K562 (cell line): ENCODE measurements around the gene ZNF133. TPM values are rescaled to one million over a fixed set of nuclear protein-coding genes. Genes with fewer than 3 reads are reported as not detected.

ENCODE experiments used
- ATAC-seq: fragments of 200-7000 bp; cut with Tn5 transposase; 3 replicates; pipeline ENCODE4 v1.9.1; 2020; ENCODE audit warnings: moderate library complexity
- BruUV-seq: library from RNA; stranded (reverse); fragments of 400-500 nt; replicated peaks from 2 replicates; lab custom pipeline; 2021; lab: Mats Ljungman, UMichigan
- CTCF ChIA-PET: fragments of 300-600 bp; formaldehyde crosslinking; extraction: SDS; loops from one replicate; lab custom pipeline; 2021; ENCODE audit warnings: low intra/inter-chr PET ratio; lab: Yijun Ruan, JAX
- POLR2A ChIA-PET: fragments of 300-600, 350-650 bp; sonication (Branson Sonifier 250); formaldehyde crosslinking; extraction: SDS; loops from one replicate; lab custom pipeline; 2021; ENCODE audit warnings: antibody characterized with exemption, inconsistent platforms; lab: Yijun Ruan, JAX
- DNase-seq, 4 experiments: peaks; one replicate each; pipeline versions ENCODE4 v3.0.0 to v3.0.0-alpha.2; 2011 to 2018; ENCODE audit warnings: low spot score in 3 of 4, mixed read lengths in 3 of 4; ENCODE audit errors: extremely low read depth in 1 of 4
- FAIRE-seq: peaks from 2 replicates; lab custom pipeline; 2011; peaks lifted over from hg19 to GRCh38; lab: Jason Lieb, UNC
- H2AFZ ChIP-seq: 2 replicates; pipeline ENCODE4 v1.6.0; 2011; ENCODE audit warnings: low read depth, low read length, control low read depth, inconsistent platforms
- H3K27ac ChIP-seq: fragments of 200-600 bp; 3 replicates; pipeline ENCODE4 v1.8.0; 2011; ENCODE audit warnings: low read depth, mild to moderate bottlenecking, control low read depth, inconsistent platforms, low read length, moderate library complexity, mixed read lengths; ENCODE audit errors: extremely low read depth
- H3K27me3 ChIP-seq, 2 experiments: fragments of 300-600 bp in 1 of 2; 2 replicates in 1 of 2; 3 replicates in 1 of 2; pipeline versions ENCODE4 v1.6.0 to v1.8.0; 2011; ENCODE audit warnings: inconsistent platforms in 2 of 2, low read length in 2 of 2, mild to moderate bottlenecking in 1 of 2, mixed read lengths in 1 of 2, moderate library complexity in 1 of 2; ENCODE audit not compliant: control insufficient read depth in 2 of 2, insufficient read depth in 2 of 2
- H3K36me3 ChIP-seq: fragments of 300-600 bp; 3 replicates; pipeline ENCODE4 v1.8.0; 2011; ENCODE audit warnings: mild to moderate bottlenecking, low read length, inconsistent platforms; ENCODE audit not compliant: control insufficient read depth, insufficient read depth
- H3K4me1 ChIP-seq, 2 experiments: fragments of 200-600 bp in 1 of 2; replicated peaks in 1 of 2; 2 replicates in 1 of 2; 3 replicates in 1 of 2; pipeline versions ENCODE4 v1.5.1 to v1.8.0; 2011; ENCODE audit warnings: inconsistent platforms in 2 of 2, low read length in 2 of 2, mild to moderate bottlenecking in 1 of 2, mixed read lengths in 1 of 2, moderate library complexity in 1 of 2; ENCODE audit not compliant: control insufficient read depth in 2 of 2, insufficient read depth in 2 of 2
- H3K4me2 ChIP-seq: 2 replicates; pipeline ENCODE4 v1.6.1; 2011; ENCODE audit warnings: low read length, control low read depth, inconsistent platforms, mixed read lengths; ENCODE audit not compliant: insufficient read depth
- H3K4me3 ChIP-seq: fragments of 200-600 bp; sonication (generic), shearing (Covaris generic); 2 replicates; pipeline ENCODE4 v1.5.1; 2016; ENCODE audit warnings: control low read depth, inconsistent platforms
- H3K79me2 ChIP-seq: fragments of 200-600 bp; 3 replicates; pipeline ENCODE4 v1.8.0; 2011; ENCODE audit warnings: low read length, inconsistent platforms; ENCODE audit not compliant: control insufficient read depth, insufficient read depth
- H3K9ac ChIP-seq, 2 experiments: 2 replicates each; pipeline versions ENCODE4 v1.6.0 to v1.6.1; 2011; ENCODE audit warnings: low read depth in 2 of 2, low read length in 2 of 2, control low read depth in 1 of 2, inconsistent platforms in 1 of 2, mild to moderate bottlenecking in 1 of 2, mixed read lengths in 1 of 2; ENCODE audit not compliant: insufficient read depth in 1 of 2
- H3K9me1 ChIP-seq: one replicate; pipeline ENCODE4 v1.6.0; 2011; ENCODE audit warnings: inconsistent platforms, mild to moderate bottlenecking, low read length, moderate library complexity; ENCODE audit not compliant: control insufficient read depth, insufficient read depth
- H3K9me3 ChIP-seq: replicated peaks from 2 replicates; pipeline ENCODE4 v1.5.1; 2011; ENCODE audit warnings: low read depth, low read length, inconsistent platforms; ENCODE audit not compliant: control insufficient read depth, insufficient read depth
- H4K20me1 ChIP-seq: replicated peaks from 2 replicates; pipeline ENCODE4 v1.6.1; 2011; ENCODE audit warnings: low read length, inconsistent platforms, mixed read lengths; ENCODE audit not compliant: control insufficient read depth, insufficient read depth
- JUNB ChIP-seq: fragments of 450-650 bp; formaldehyde crosslinking; conservative IDR thresholded peaks from 2 replicates; pipeline ENCODE4 v1.4.0; 2020; ENCODE audit warnings: mild to moderate bottlenecking
- LCOR ChIP-seq: sonication (generic); formaldehyde crosslinking; IDR thresholded peaks from 2 replicates; pipeline ENCODE4 v1.8.0; 2022; ENCODE audit warnings: mild to moderate bottlenecking, missing genetic modification reagents
- ZBTB2 ChIP-seq: fragments of 450-650 bp; IDR thresholded peaks from 2 replicates; pipeline ENCODE4 v1.6.1; 2016; ENCODE audit warnings: antibody characterized with exemption
- ZNF518B ChIP-seq: fragments of 250-450 bp; sonication (Bioruptor Pico); IDR thresholded peaks from 2 replicates; pipeline ENCODE4 v1.5.0; 2021; ENCODE audit warnings: mild to moderate bottlenecking, moderate library complexity
- WGBS: fragments of 100-300 bp; shearing (Covaris generic); methylation state at CpG from one replicate; pipeline ENCODE4 v1.1.6; 2016; ENCODE audit warnings: low coverage, mixed read lengths; ENCODE audit not compliant: insufficient coverage; ENCODE audit errors: missing lambda C conversion rate; 5-methylcytosine and 5-hydroxymethylcytosine counted together
- in situ Hi-C: fragments of 300-500 bp; cut with MboI; formaldehyde crosslinking; loops from 4 replicates; pipeline ENCODE4 v1.15.0; 2018; ENCODE audit warnings: inconsistent platforms, mixed read lengths
- intact Hi-C: fragments of 100-400 bp; cut with micrococcal nuclease; formaldehyde crosslinking; loops from 2 replicates; pipeline ENCODE4 v1.14.2; 2022
- polyA plus RNA-seq, 8 experiments: library from polyadenylated mRNA; depleted of rRNA in 4 of 8; stranded (reverse) in 5 of 8; unstranded in 3 of 8; fragments of >200 nt; fragmentation: Nextera tagmentation in 2 of 8; fragmentation: Illumina TruSeq in 1 of 8; extraction: Ambion mirVana in 2 of 8; extraction: Trizol in 1 of 8; gene quantifications; 2 replicates each; pipeline versions ENCODE4 v1.2.1 to v1.2.3, GENCODE V29; 2011 to 2014; ENCODE audit warnings: inconsistent platforms in 1 of 8, missing spikeins in 1 of 8
- total RNA-seq, 7 experiments: library from RNA; depleted of rRNA in 6 of 7; stranded (reverse); fragments of >200 nt in 6 of 7; fragmentation: Illumina TruSeq in 2 of 7; extraction: Trizol in 2 of 7; gene quantifications; 2 replicates each; pipeline versions ENCODE4 v1.2.1 to v1.2.3, GENCODE V29; 2011 to 2021; ENCODE audit warnings: low replicate concordance in 1 of 7

The ZNF133 gene
- total and polyA plus RNA-seq, 9 of the 15 experiments (the other 6 are each of a cell fraction or from before 2014, with no cell fraction given), result 1.1 to 6.5 (median 3.8) TPM

- Histone ChIP-seq H3K27ac (no peak overlapping the region), H3K9me1 (no peaks in the 10 kb centered on the region), H3K4me2 (no peak overlapping the region), H3K79me2 (no peaks in the 10 kb centered on the region), H3K4me1 (no peaks in the 10 kb centered on the region), H3K9me3 (0 out of 2 replicates have a peak, but pooled peaks cover 2% of the 10 kb centered on the region), H3K27me3 (no peaks in the 10 kb centered on the region)
- FAIRE-seq (no peak), ATAC-seq (no peak)
- intact Hi-C loops (no loop called here), in situ Hi-C loops (no loop called here)
- WGBS, result 16% methylated on average over 4 of the region's 4 CpGs
- ChIA-PET CTCF (no interaction called here), POLR2A (no interaction called here)
- no peak for TF ChIP-seq LCOR (CRISPR knock-in tag)
- no peak for TF ChIP-seq JUNB (CRISPR knock-in tag)
- TF ChIP-seq ZBTB2, result no peak
- TF ChIP-seq, all 486 proteins: peak for 0
- Histone ChIP-seq H3K4me3 (no peak overlapping the region), H4K20me1 (no peaks in the 10 kb centered on the region), H2AFZ (no peak overlapping the region), H3K9ac (no peak overlapping the region), H3K36me3 (no peaks in the 10 kb centered on the region)
- BruUV-seq, result no TSS peak
- no peak for DNase-seq
These were observed 35.4 kb downstream of the ZNF133 start for GRCh38 chr20:18323705-18324104.

GRCh38 chr20:18324596-18325089 is 36.3 kb downstream of the ZNF133 start:
- Histone ChIP-seq H3K9ac (no peak overlapping the region), H3K9me3 (0 out of 2 replicates have a peak, but pooled peaks cover 2% of the 10 kb centered on the region), H3K4me1 (no peaks in the 10 kb centered on the region), H3K4me2 (no peak overlapping the region), H3K27me3 (no peaks in the 10 kb centered on the region)
- DNase-seq, result no peak
- in situ Hi-C loops, result no loop called here
- intact Hi-C loops, result no loop called here
- TF ChIP-seq ZNF518B, result no peak
- TF ChIP-seq, all 486 proteins: peak for 0
- no peaks in the 10 kb centered on the region for H3K9me1 ChIP-seq
- no peaks in the 10 kb centered on the region for H3K36me3 ChIP-seq
- no peak overlapping the region for H3K4me3 ChIP-seq
- no peak for FAIRE-seq
- CTCF ChIA-PET, result no interaction called here
- no TSS peak for BruUV-seq
- no peak for ATAC-seq
- POLR2A ChIA-PET, result interaction anchor here (1.6 kb wide), 1 partner anchor 16 kb away, joined by 3 read pairs; no protein-coding TSS in a partner anchor
- H2AFZ ChIP-seq, result no peak overlapping the region
- H4K20me1 ChIP-seq, result no peaks in the 10 kb centered on the region
- 19% methylated on average over 3 of the region's 3 CpGs for WGBS
- no peak overlapping the region for H3K27ac ChIP-seq
- H3K79me2 ChIP-seq, result no peaks in the 10 kb centered on the region
